SK-N-MC (cell line): ENCODE data around the gene PRG2.
A peak's percentile ranks its signal among the peaks of the same experiment; 100 is the strongest.
"Not testable (repeated sequence)": the region's sequence is repeated elsewhere in the genome, so short reads cannot be mapped to it uniquely, and the experiment has no call there.

Experiments
- DNase-seq: peaks from one replicate; pipeline ENCODE4 v3.0.0-alpha.2; 2011; ENCODE audit warnings: low read depth, low spot score
- H3K27ac ChIP-seq: fragments of 200-600 bp; sonication (generic); 2 replicates; pipeline ENCODE4 v1.5.1; 2016; ENCODE audit warnings: mixed run types
- H3K36me3 ChIP-seq: fragments of 200-600 bp; sonication (generic); 2 replicates; pipeline ENCODE4 v1.6.1; 2017; ENCODE audit warnings: antibody characterized with exemption, low read length, mixed read lengths; ENCODE audit not compliant: insufficient read depth
- H3K4me3 ChIP-seq: fragments of 200-600 bp; sonication (generic); 2 replicates; pipeline ENCODE4 v1.5.1; 2016
- H3K9ac ChIP-seq: fragments of 200-600 bp; sonication (generic); 2 replicates; pipeline ENCODE4 v1.8.0; 2017; ENCODE audit warnings: mixed run types, mixed read lengths; ENCODE audit not compliant: insufficient read length
- H3K9me3 ChIP-seq: fragments of 200-600 bp; sonication (generic); 2 replicates; pipeline ENCODE4 v1.6.1; 2017; ENCODE audit warnings: low read depth, mild to moderate bottlenecking, antibody characterized with exemption, low read length, moderate library complexity, mixed read lengths
- EZH2 ChIP-seq: fragments of 200-600 bp; sonication (generic); IDR thresholded peaks from one replicate; pipeline ENCODE4 v1.6.1; 2017; ENCODE audit warnings: antibody characterized with exemption
- FOXP2 ChIP-seq: optimal IDR thresholded peaks from 2 replicates; pipeline ENCODE3; 2011; ENCODE audit warnings: mild to moderate bottlenecking, moderate library complexity; ENCODE audit not compliant: insufficient read depth; ENCODE audit errors: extremely low read length, control extremely low read depth
- POLR2AphosphoS5 ChIP-seq: IDR thresholded peaks from 2 replicates; pipeline ENCODE4 v1.6.1; 2012; ENCODE audit warnings: mild to moderate bottlenecking, low read depth, low read length, borderline replicate concordance

The PRG2 gene

DNA sequence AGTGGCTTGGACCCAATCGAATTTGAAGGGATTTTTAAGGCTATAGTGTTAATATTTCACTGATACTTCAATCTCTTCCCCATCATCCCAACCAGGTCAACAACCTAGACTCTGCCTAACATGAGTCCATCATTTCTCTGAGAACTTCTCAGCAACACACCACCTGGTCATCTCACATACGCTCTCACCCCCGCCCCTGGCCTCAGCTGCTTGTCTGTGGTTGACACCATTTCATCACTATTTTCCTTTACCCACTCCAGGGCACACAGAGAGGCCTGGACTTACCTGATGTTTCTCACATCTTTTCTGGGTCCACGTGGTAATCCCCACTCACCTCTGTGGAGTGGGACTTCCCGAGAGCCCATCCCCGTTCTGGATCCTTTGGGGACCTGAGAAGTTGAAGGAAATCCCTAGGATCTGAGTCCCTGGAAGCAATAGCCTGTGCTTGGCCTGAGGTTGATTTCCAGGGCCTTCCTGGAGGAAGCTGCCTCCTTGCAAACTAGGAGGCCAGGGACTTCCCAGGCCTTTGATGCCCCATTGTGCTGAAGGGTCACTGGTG, 49.1 kb downstream of the PRG2 start:
- Histone ChIP-seq H3K27ac (no peak overlapping the region), H3K9me3 (no peaks in the 10 kb centered on the region), H3K9ac (no peak overlapping the region), H3K36me3 (no peaks in the 10 kb centered on the region), H3K4me3 (no peak overlapping the region)
- no peak for DNase-seq
- no peak for TF ChIP-seq POLR2AphosphoS5
- TF ChIP-seq EZH2, result no peak
- TF ChIP-seq FOXP2, result no peak

GRCh38 chr11:57340039-57340615, 50.3 kb downstream of the PRG2 start:
- no peak overlapping the region for H3K9ac ChIP-seq
- no peak overlapping the region for H3K4me3 ChIP-seq
- no peak for DNase-seq
- no peak for TF ChIP-seq POLR2AphosphoS5
- no peak for TF ChIP-seq EZH2
- TF ChIP-seq FOXP2, result no peak
- no peaks in the 10 kb centered on the region for H3K36me3 ChIP-seq
- no peaks in the 10 kb centered on the region for H3K9me3 ChIP-seq
- no peak overlapping the region for H3K27ac ChIP-seq

DNA sequence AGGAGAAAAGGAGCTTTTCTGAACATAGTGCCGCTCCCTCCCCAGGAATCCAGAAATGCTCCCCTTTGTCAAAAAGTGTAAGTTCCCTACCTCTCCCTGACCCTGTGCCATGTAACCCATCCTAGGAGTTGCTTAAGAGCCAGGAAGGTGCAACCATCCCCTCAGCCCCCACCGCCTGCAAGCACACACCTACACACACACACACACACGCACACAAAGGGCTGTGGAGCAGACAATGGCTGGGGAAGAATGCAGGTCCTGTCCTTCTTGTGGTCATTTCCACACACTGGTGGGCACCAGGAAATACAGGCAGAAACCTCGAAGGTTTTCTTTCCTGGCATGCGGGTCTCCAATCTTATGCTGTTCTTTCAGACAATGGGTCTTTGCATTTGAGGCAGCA, 51.1 kb downstream of the PRG2 start:
- Histone ChIP-seq H3K4me3 (no peak overlapping the region), H3K9ac (no peak overlapping the region), H3K27ac (no peak overlapping the region), H3K36me3 (peaks cover 4% of the 10 kb centered on the region), H3K9me3 (no peaks in the 10 kb centered on the region)
- no peak for DNase-seq
- TF ChIP-seq FOXP2, result no peak
- no peak for TF ChIP-seq EZH2
- no peak for TF ChIP-seq POLR2AphosphoS5

DNA sequence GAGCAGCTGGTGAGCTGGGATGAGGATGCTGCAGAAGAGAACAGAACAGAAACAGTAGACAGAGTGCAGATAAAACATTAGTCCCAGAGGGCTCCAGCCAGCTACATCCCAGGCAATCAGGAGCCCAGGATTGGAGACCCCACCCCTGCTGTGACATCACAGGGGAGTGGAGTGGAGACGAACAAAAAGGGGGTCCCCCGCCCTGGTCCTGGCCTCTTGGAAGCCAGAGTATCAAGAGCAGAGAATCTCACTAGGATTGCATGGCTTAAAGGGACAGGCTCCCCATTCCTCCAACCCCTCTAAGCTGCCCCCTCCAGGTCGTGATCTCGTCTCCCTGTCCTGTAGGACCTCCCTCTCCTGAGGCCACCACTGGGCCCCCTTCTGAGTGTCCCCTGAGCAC, 52.3 kb downstream of the PRG2 start, which contains the start of gene P2RX3:
Gene P2RX3 (plus strand): TSS at position 211 of the 400 bp plus-strand sequence. CDS start 199 bp downstream, outside the sequence.
- no peak for DNase-seq
- TF ChIP-seq EZH2 (no peak), FOXP2 (no peak), POLR2AphosphoS5 (no peak)
- Histone ChIP-seq H3K9me3 (no peaks in the 10 kb centered on the region), H3K27ac (no peak within 1 kb of the TSS), H3K9ac (no peak within 1 kb of the TSS), H3K4me3 (no peak within 1 kb of the TSS), H3K36me3 (peaks cover 16% of the 10 kb centered on the region)

GRCh38 chr11:57336856-57337255, 53.6 kb downstream of the PRG2 start:
- H3K9me3 ChIP-seq, H3K4me3 ChIP-seq, DNase-seq, H3K27ac ChIP-seq: not testable (repeated sequence)
- Histone ChIP-seq H3K9ac (peak overlapping the region; percentile 96), H3K36me3 (peaks cover 29% of the 10 kb centered on the region)
